AG09309 (cell line): ENCODE data around the gene LHX4.
A peak's percentile ranks its signal among the peaks of the same experiment; 100 is the strongest.

Experiments used
- DNase-seq: peaks from one replicate; pipeline ENCODE4 v3.0.0-alpha.2; 2010; ENCODE audit warnings: low read depth
- H3K4me3 ChIP-seq: 2 replicates; pipeline ENCODE4 v1.5.1; 2011; ENCODE audit warnings: mild to moderate bottlenecking, low read depth, low read length, moderate library complexity; ENCODE audit not compliant: control insufficient read depth
- TF ChIP-seq, protein P1 (sequence below): IDR thresholded peaks from 2 replicates; pipeline ENCODE4 v1.5.1; 2011; ENCODE audit warnings: mild to moderate bottlenecking, low read depth, low read length, inconsistent platforms; ENCODE audit not compliant: insufficient read depth, control insufficient read depth; ENCODE audit errors: missing control alignments

Gene LHX4

GRCh38 chr1:180229483-180230415 is at the start of gene LHX4:
TSS of gene LHX4 (plus strand) at chr1:180230264. CDS start at chr1:180230530, 266 bp downstream.
- no peak for DNase-seq
- TF ChIP-seq, protein P1, sequence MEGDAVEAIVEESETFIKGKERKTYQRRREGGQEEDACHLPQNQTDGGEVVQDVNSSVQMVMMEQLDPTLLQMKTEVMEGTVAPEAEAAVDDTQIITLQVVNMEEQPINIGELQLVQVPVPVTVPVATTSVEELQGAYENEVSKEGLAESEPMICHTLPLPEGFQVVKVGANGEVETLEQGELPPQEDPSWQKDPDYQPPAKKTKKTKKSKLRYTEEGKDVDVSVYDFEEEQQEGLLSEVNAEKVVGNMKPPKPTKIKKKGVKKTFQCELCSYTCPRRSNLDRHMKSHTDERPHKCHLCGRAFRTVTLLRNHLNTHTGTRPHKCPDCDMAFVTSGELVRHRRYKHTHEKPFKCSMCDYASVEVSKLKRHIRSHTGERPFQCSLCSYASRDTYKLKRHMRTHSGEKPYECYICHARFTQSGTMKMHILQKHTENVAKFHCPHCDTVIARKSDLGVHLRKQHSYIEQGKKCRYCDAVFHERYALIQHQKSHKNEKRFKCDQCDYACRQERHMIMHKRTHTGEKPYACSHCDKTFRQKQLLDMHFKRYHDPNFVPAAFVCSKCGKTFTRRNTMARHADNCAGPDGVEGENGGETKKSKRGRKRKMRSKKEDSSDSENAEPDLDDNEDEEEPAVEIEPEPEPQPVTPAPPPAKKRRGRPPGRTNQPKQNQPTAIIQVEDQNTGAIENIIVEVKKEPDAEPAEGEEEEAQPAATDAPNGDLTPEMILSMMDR: no peak
- H3K4me3 ChIP-seq: peak within 1 kb of the TSS; percentile 36

GRCh38 chr1:180181048-180181447 is 49.0 kb upstream of the LHX4 start:
- TF ChIP-seq, protein P1: peak; percentile 35
- no peak overlapping the region for H3K4me3 ChIP-seq
- no peak for DNase-seq

GRCh38 chr1:180181996-180182642 is 47.9 kb upstream of the LHX4 start:
- H3K4me3 ChIP-seq: no peak overlapping the region
- no peak for DNase-seq
- TF ChIP-seq, protein P1: no peak

- H3K4me3 ChIP-seq: no peak overlapping the region
- TF ChIP-seq, protein P1: no peak
- DNase-seq: no peak
Observed at GRCh38 chr1:180182643-180183311, 47.3 kb upstream of the LHX4 start.

DNA sequence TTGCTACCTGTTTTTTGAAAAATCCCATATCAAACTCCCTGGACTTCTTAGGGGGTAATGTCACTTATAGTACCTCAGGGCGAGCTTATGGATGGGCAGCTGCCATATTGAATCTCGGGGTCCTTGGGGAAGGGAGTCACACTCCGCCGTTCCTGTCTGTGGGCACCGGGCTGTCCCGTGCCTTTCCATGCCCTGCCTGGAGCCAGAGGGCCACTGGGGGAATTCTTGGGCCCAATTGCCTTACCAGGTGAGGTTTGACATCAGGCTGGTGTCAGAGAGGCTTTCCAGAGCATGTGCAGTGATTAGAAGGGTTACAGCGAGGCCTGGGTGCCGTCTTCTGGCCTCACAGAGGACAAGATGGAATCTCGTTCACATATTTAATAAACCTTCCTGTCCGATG is 46.6 kb upstream of the LHX4 start:
- TF ChIP-seq, protein P1: no peak
- no peak for DNase-seq
- no peak overlapping the region for H3K4me3 ChIP-seq

- TF ChIP-seq, protein P1: no peak
- H3K4me3 ChIP-seq: no peak overlapping the region
- DNase-seq: no peak
Observed at GRCh38 chr1:180184041-180184440, 46.0 kb upstream of the LHX4 start.
